Heart right ventricle (tissue), 16 donors: Measurements from ENCODE around the gene ENSA. TPM values are rescaled to one million over a fixed set of nuclear protein-coding genes. Genes with fewer than 3 reads are reported as not detected.
"Not testable (repeated sequence)": the region's sequence is repeated elsewhere in the genome, so short reads cannot be mapped to it uniquely, and the experiment has no call there.

Experiments
- ATAC-seq, 8 donors: fragments of 200-7000 bp; cut with Tn5 transposase; one replicate each; pipeline ENCODE4 v1.9.1; 2020; ENCODE audit warnings: mild to moderate bottlenecking in 8 of 8, moderate library complexity in 8 of 8, moderate number of reproducible peaks in 1 of 8
- DNase-seq, 2 donors: peaks; one replicate each; pipeline ENCODE4 v3.0.0-alpha.2; 2020
- H3K27ac ChIP-seq, 10 donors: fragments of 200-600 bp; sonication (generic) in 2 of 10; one replicate each; pipeline versions ENCODE4 v1.5.0 to v1.8.0; 2020 to 2022; ENCODE audit warnings: mild to moderate bottlenecking in 3 of 10
- H3K27me3 ChIP-seq, 7 donors: fragments of 200-600 bp; one replicate each; pipeline ENCODE4 v1.8.0; 2021 to 2022; ENCODE audit warnings: mild to moderate bottlenecking in 2 of 7
- H3K36me3 ChIP-seq, 9 donors: fragments of 200-600 bp; sonication (generic) in 1 of 9; one replicate each; pipeline versions ENCODE4 v1.5.0 to v1.8.0; 2020 to 2022; ENCODE audit warnings: mild to moderate bottlenecking in 2 of 9
- H3K4me1 ChIP-seq, 9 donors: fragments of 200-600 bp; sonication (generic) in 1 of 9; one replicate each; pipeline versions ENCODE4 v1.5.0 to v1.8.0; 2020 to 2022; ENCODE audit warnings: mild to moderate bottlenecking in 4 of 9
- H3K4me3 ChIP-seq, 10 donors: fragments of 200-600 bp; sonication (generic) in 2 of 10; one replicate each; pipeline versions ENCODE4 v1.5.0 to v1.8.0; 2020 to 2022; ENCODE audit warnings: mild to moderate bottlenecking in 7 of 10, moderate library complexity in 2 of 10
- H3K9me3 ChIP-seq, 11 donors: fragments of 200-600 bp in 10 of 11; sonication (generic) in 2 of 11; one replicate each; pipeline versions ENCODE4 v1.5.0 to v1.8.0; 2013 to 2022; ENCODE audit warnings: mild to moderate bottlenecking in 2 of 11, control low read depth in 1 of 11, moderate library complexity in 1 of 11
- CTCF ChIP-seq, 9 donors: fragments of 200-600 bp; sonication (generic) in 2 of 9; IDR thresholded peaks; one replicate each; pipeline versions ENCODE4 v1.5.0 to v1.8.0; 2021 to 2022; ENCODE audit warnings: antibody characterized with exemption in 9 of 9, mild to moderate bottlenecking in 5 of 9, moderate library complexity in 1 of 9
- WGBS, 2 donors: extraction: QIAGEN DNeasy Blood & Tissue Kit; methylation state at CpG; one replicate each; pipeline ENCODE4 v1.1.7; 2013; ENCODE audit warnings: inconsistent platforms in 1 of 2; 5-methylcytosine and 5-hydroxymethylcytosine counted together
- intact Hi-C, 10 donors: fragments of 100-400 bp; cut with DNase I; formaldehyde crosslinking; loops; one replicate each; pipeline versions ENCODE4 v1.11.1 to v1.14.2; 2022
- polyA plus RNA-seq, 2 donors: library from polyadenylated mRNA; stranded (reverse); fragments of 200-250 nt; gene quantifications; one replicate each; pipeline ENCODE4 v1.2.3, GENCODE V29; 2013
- total RNA-seq, 10 donors: library from RNA; stranded (reverse); fragmentation: NEBNext Ultra II Directional in 3 of 10; extraction: Animal tissue kit (Norgen Biotek cat#: 25700) in 3 of 10; gene quantifications; one replicate each; pipeline versions ENCODE4 v1.2.1 to v1.2.4, GENCODE V29; 2021 to 2023
- donor health status: Arrhythmogenic right ventricular cardiomyopathy.
- donor health status: ischemic (EF 13 %, LVEDD 7.1; RV severe dilation, severe dysfunction).
- donor health status: healthy with polysubstance abuse.
- donor health status: DM: no; HTN: yes; CAD: no.
- donor health status: DM: no; HTN: no; CAD: no.
- donor health status: ischemic (EF 25% LVEDD 6.9; RV normal size, moderate dysfunction).
- donor health status: ischemic (EF 25% LVEDD 5.7; RV mildly dilated, moderate dysfunction).
- donor health status: healthy.
- donor health status: DM: yes; HTN: yes; CAD: no.
- donor health status: Ischemic cardiomyopathy.
- donor health status: ischemic (EF 35%, LVEDD 5.7; RV mildly dilated, moderate dysfunction).
- donor health status: nonischemic (EF 11% LVEDD 7.7; RV severe dilation, severe dysfunction).
- donor health status: DM: yes; HTN: yes; CAD: no.
- donor health status: PGD.
- donor health status: ischemic (EF 29% LVEDD 5.4; RV normal size, mild dysfunction).
- donor health status: nonischemic (EF 23%, LVEDD 6.1; RV moderate dilation, normal function).

ENSA gene
- total and polyA plus RNA-seq, 12 donors = 66.7 to 148 (median 129) TPM

DNA sequence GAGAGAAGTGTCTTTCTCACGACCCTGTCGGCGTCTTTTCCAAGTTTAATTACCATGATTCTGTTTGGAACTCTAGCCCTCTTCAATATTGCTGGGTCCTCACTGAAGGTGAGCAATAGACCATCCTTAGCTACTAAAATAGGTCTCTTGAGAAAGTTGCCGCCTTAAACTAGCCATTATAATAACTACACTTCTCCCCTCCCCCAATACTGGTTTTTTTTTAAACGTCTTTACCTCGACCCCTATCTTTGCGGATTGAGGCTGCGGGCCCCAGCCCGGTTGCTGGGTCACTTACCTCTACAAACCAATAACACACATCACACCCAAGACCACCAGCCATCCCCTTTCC, 672 bp downstream of the ENSA start:
- no peak for TF ChIP-seq CTCF (IDR thresholded peaks at IDR 0.05)
- Histone ChIP-seq H3K4me1 (peaks cover 3 to 54% (median 24%) of the 10 kb centered on the region in 9 donors), H3K27me3 (no peaks in the 10 kb centered on the region), H3K4me3 (peak overlapping the region; percentile 48 to 81 (median 66)), H3K9me3 (no peaks in the 10 kb centered on the region), H3K36me3 (peaks cover 0 to 43% (median 35%) of the 10 kb centered on the region in 9 donors), H3K27ac (peak overlapping the region; percentile 83 to 100 (median 96))
- WGBS, 2 donors = 1 to 2% methylated on average over 9 of the region's 9 CpGs
- intact Hi-C loops = loop anchor here in 6 of 10 donors (1.0 to 10.0 kb wide), 5 partner anchors 50 to 346 kb away; partner anchors contain the start of genes CERS2 (in 1 of the 6), GOLPH3L (in 1 of the 6) and MCL1 (in 1 of the 6)
- ATAC-seq (no peak), DNase-seq (no peak)

- no peaks in the 10 kb centered on the region for H3K9me3 ChIP-seq
- ATAC-seq (no peak), DNase-seq (no peak)
- H3K4me1 ChIP-seq = peaks cover 4 to 52% (median 27%) of the 10 kb centered on the region in 9 donors
- no peak for TF ChIP-seq CTCF (IDR thresholded peaks at IDR 0.05)
- intact Hi-C loops = loop anchor here in 6 of 10 donors (2.0 to 10.0 kb wide), 4 partner anchors 49 to 347 kb away; partner anchors contain the start of genes CERS2 (in 1 of the 6) and MCL1 (in 1 of the 6)
- 84 to 87% methylated on average over 5 of the region's 5 CpGs for whole genome bisulfite sequencing, 2 donors
- peaks cover 0 to 51% (median 41%) of the 10 kb centered on the region in 9 donors for H3K36me3 ChIP-seq
- peak overlapping the region in 9 of 10 donors; percentile 48 to 81 (median 67) for H3K4me3 ChIP-seq
- no peaks in the 10 kb centered on the region for H3K27me3 ChIP-seq
- peak overlapping the region in 3 of 10 donors; percentile 95 to 99 (median 99) for H3K27ac ChIP-seq
Measured at GRCh38 chr1:150627826-150628410, 1.5 kb downstream of the ENSA start.

DNA sequence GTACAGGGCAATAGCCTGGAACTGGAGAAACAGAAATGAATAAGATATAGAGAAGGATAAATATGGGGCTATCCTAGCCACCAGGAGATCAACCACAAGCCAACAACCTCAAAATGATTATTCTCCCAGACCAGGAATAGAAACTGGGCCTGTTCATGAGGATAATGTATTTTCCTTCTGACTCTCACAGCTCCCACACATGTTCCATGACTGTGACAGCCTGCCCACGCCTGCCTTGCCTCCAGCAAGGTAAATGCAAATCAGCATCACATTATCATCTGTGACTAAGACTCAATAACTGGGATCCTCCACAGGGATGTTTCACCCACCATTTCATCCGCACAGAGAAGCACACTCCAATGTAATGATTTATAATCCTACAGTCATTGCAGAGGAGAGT, 3.3 kb downstream of the ENSA start:
- 76 to 83% methylated on average over 2 of the region's 2 CpGs for WGBS, 2 donors
- intact Hi-C loops = loop anchor here in 5 of 10 donors (10.0 kb wide), 2 partner anchors 161 to 349 kb away; partner anchors contain the start of gene CERS2 (in 1 of the 5)
- no peaks in the 10 kb centered on the region for H3K27me3 ChIP-seq
- no peaks in the 10 kb centered on the region for H3K9me3 ChIP-seq
- H3K4me3 ChIP-seq = no peak overlapping the region
- ATAC-seq (no peak), DNase-seq (no peak)
- TF ChIP-seq CTCF (IDR thresholded peaks at IDR 0.05) = no peak
- H3K27ac ChIP-seq = no peak overlapping the region
- peaks cover 8 to 63% (median 45%) of the 10 kb centered on the region in 9 donors for H3K4me1 ChIP-seq
- H3K36me3 ChIP-seq = peaks cover 0 to 65% (median 47%) of the 10 kb centered on the region in 9 donors

GRCh38 chr1:150624546-150624945, 4.9 kb downstream of the ENSA start:
- not testable (repeated sequence) for H3K9me3 ChIP-seq, H3K27ac ChIP-seq, DNase-seq, ATAC-seq, H3K27me3 ChIP-seq, H3K4me3 ChIP-seq
- Histone ChIP-seq H3K36me3 (peaks cover 0 to 81% (median 47%) of the 10 kb centered on the region in 9 donors), H3K4me1 (peaks cover 11 to 68% (median 52%) of the 10 kb centered on the region in 9 donors)
- intact Hi-C loops = loop anchor here in 7 of 10 donors (5.0 to 10.0 kb wide), 5 partner anchors 47 to 350 kb away; partner anchors contain the start of genes CERS2 (in 1 of the 7) and MCL1 (in 1 of the 7)
- WGBS, 2 donors = 92 to 100% methylated on average over 1 of the region's 1 CpG

GRCh38 chr1:150624134-150624533, 5.3 kb downstream of the ENSA start:
- H3K4me1 ChIP-seq = peaks cover 11 to 72% (median 56%) of the 10 kb centered on the region in 9 donors
- H3K9me3 ChIP-seq, DNase-seq, H3K4me3 ChIP-seq, H3K27me3 ChIP-seq, H3K27ac ChIP-seq, ATAC-seq: not testable (repeated sequence)
- intact Hi-C loops = loop anchor here in 7 of 10 donors (5.0 to 10.0 kb wide), 5 partner anchors 47 to 351 kb away; partner anchors contain the start of genes CERS2 (in 1 of the 7) and MCL1 (in 1 of the 7)
- peaks cover 0 to 85% (median 47%) of the 10 kb centered on the region in 9 donors for H3K36me3 ChIP-seq
- 95 to 100% methylated on average over 1 of the region's 1 CpG for WGBS, 2 donors
